HG03280 (cell line): ENCODE measurements around the gene FAM229A.
A peak's percentile ranks its signal among the peaks of the same experiment; 100 is the strongest.

Experiments used
- ATAC-seq: cut with Tn5 transposase; IDR thresholded peaks from one replicate; pipeline ENCODE4 v1.9.1; 2021; ENCODE audit warnings: mild to moderate bottlenecking, moderate library complexity; ENCODE audit not compliant: unreplicated experiment

The FAM229A gene

DNA sequence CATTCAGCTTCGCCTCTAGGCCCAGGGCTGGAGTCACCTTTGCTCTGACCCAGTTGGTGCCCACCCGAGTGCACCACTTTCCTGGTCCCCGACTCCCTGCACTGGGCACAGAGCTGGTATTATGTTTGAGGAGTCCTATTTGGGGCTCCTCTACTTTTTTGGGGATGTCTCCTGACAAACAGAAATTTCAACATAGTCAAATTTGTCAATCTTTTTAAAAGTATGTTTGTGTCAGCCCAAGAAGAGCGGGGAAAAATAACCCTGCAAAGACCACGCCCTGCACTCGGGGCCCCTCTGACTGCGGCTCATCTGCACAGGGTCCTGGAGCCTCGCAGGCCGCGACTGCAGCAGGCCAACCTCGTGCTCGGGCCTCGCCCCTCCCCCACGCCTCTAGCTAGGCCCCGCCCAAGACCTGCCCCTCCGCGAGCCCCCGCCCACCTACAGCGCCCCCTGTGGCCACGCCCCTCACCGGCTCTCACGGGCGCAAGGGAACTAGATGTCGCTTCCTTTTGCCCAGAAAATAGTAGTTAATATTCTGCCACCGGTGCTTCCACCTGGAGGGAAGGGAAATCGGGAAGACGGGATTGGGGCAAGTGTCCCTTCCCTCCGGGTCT lies 11.4 kb downstream of the FAM229A start:
- peak; percentile 39 for ATAC-seq

DNA sequence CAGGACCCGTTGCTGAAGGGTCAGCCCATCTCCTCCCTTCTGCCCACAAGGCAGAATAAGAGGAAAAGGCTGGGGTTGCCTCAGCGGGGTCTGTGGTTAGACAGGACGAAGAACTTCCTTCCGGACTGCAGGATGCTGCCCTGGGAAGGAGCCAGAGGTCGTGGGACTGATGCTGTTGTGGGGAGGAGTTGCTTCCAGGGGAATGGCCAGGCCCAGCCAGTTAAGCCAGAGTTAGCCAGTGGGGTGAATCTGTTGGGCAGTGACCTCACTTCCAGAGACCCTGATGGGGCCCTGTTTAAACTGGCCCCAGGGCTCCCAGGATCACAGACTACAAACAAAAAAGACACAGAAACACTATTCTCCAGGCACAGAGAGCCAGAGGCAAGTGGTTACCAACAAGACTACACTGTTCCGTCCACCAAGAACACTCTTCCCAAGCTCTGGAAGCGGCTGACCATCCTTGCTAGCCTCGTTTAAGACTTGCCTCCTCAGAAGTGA lies 13.0 kb downstream of the FAM229A start:
- no peak for ATAC-seq

DNA sequence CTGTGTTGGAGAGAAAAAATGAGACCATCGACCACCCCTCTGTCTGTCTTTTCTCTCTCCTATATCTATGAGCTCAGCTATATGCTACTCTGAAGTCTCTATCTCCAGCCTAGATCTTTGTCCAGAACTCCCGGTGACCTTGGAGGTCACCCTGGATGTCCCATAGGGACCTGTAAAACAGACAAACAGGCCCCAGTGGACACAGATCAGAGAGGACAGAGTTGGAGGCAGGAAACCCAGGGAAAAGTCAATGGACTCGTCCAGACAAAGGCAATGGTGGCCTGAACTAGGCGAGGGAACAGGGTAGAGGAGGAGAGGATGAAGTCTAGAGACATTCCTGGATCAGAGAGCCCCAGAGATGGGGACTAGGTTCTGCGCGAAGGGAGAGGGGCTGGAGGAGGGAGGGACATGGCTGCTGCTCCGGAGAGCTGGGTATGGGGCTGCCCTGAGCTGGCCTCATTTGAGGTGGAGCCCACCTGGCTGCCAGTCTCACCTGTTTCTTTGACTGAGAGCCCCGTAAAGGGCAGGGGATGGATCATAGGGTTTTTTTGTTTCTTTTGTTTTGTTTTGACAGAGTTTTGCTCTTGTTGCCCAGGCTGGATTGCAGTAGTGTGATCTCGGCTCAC lies 15.6 kb downstream of the FAM229A start:
- ATAC-seq = no peak

DNA sequence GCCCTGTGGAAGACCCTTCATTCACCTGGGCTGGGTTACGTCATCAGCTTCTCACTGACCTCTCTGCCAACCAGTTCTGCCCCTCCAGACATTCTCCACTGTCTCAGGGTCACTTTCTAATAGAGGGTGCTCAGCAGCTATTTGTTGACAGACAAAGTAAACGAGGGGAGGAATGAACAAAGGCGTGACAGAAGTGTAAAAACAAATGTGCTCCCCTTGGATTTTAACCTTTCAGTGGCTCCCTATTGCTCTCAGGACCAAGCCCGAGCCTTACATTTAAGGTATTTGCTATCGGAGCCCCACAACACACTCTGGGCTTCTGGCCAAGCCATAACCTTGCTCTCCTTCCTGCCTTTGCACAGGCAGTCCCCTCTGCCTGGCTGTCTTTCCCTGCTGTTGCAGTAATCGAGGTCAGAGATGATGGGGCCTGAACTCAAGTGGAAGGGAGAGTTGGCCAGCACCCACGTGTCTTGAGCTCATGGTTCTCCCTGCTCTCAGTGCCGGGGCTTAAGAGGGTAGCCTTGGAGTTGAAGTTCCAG lies 16.9 kb downstream of the FAM229A start:
- ATAC-seq = no peak

DNA sequence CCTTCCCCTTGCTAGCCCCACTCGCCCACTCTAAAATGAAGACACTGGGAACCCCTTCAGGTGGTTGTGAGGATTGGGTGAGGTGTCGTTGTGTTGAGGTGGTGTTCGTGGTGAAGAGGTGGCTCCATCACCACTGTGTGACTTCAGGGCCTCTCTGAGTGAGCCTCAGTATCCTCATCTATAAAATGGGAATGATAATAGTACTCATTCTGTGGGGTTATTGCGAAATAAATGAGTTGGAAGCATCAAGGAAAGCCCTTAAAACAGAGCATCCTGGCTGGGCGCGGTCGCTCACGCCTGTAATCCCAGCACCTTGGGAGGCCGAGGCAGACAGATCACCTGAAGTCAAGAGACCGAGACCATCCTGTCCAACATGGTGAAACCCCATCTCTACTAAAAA lies 19.6 kb downstream of the FAM229A start:
- ATAC-seq = no peak

DNA sequence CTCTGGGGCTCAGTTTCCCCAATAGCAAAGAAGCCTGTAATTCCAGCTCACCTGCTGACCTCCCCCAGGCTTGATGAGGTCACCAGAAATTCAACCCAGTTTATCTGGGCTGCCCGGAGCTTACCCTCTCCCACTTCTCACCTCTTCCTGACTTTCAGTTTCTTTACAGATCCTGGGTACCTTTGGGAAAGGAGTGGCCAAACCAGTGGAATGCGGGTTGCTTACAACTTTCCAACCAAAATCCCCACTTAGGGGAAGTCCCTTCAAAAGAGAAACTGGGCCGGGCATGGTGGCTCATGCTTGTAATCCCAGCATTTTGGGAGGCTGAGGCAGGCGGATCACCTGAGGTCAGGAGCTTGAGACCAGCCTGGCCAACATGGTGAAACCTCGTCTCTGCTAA lies 20.3 kb downstream of the FAM229A start:
- ATAC-seq = no peak

DNA sequence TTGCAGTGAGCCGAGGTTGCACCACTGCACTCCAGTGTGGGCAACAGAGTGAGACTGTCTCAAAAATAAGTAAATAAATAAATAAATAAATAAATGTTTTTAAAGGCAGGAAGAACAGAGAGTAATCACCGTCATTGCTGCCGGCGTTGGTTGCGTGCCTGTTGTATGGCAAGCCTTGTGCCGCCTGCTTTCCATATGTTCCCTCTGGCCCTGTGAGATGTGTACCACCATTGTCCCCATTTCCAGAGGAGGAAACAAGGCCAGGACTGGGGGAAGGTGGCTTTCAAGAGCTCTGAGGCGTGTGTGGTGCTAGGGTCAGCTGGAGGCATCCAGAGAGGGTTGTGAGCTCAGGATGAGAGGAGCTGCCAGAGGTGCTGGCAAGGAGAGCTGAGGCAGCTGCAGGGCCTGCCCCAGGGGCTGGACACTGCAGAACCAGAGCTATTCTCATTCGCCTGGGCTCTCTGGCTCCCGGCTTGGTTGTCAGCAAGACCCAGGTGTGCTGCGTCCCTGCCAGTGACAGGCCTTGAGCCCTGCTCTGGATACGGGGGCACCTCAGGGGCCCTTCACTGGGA lies 21.0 kb downstream of the FAM229A start:
- ATAC-seq = no peak

DNA sequence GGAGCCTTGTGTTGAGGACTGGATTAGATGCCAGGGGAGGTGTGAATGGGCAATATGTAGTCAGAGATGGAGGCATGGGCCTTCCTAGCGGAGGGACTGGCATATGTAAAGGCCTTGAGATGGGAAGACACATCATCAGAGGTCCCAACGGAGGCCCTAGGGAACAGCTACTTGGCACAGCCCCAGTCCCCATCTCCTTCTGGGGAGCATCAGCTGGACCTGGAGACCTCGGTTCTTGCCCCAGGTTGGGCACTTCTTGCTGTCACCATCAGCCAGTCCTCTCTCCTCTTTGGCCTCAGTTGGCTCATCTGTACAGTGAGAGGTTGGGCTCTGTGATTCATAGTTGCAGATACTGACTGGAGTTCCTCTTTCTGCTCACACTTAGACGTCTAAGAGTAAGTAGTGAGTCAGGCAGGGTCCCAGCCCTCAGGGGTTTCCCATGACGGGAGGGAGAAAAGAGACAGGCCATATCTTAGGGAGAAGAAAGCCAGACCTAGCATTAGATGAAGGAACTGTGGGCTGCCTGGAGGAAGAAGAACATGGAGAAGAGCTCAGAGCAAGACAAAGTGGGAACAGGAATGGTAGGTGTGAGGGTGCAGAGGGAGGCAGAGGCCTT lies 22.8 kb downstream of the FAM229A start:
- no peak for ATAC-seq

DNA sequence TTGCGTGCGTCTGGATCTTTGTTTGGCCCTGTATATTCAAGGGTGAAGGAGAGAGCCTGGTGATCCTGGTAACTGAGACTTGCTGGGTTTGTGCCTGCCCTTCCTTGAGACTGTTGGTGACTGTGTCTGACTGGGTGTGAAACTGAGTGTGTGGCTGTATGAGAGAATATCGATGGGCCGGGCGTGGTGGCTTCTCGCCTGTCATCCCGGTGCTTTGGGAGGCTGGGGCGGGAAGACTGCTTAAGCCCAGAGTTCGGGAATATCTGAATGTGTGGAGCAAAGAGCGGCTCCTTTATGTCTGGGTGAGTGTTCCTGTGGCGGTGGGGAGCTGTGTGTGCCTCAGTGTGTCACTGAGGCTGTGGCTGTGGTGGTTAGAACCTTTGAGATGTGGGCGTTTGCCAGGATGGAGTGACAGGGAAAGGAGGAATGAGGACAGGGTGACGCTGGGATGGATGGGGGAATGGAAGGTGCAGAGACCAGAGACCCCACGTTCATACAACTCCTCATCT lies 23.6 kb downstream of the FAM229A start:
- no peak for ATAC-seq

DNA sequence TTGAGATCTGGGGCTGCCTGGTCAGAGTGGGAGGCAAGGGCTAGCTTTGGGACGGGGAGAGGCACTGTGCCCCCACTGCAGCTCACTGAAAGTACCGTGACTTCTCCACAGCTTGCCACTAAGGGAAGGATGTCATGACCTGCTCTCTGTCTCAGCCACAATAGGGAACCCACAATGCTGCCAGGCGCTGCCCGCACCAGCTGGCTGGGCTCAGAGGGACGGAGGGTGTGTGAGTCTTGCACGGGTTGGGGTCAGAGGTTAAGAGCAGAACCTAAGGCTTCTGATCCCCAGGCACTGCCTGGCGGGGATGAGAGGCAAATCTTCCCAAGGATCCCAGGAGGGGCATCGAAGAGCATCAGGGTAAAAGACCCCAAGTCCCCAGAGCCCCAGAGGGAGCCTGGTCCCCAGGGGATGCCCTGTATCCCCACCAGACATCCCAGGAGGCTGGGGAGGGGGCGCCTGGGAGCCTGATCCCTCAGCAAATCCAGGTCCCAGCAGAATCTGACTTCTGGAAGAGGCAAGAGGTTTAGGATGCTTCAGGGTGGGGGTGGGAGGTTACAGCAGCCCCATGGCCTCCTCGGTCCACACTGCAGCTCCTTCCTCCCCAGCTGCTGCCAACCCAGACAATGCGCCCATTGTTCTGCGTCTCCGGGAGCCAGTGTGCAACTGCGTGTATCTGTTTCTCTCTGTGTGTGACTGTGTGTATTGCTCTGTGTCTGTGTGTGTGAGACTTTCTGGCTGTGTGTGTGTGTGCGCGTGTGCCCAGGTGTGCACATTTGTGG lies 24.2 kb downstream of the FAM229A start:
- no peak for ATAC-seq

DNA sequence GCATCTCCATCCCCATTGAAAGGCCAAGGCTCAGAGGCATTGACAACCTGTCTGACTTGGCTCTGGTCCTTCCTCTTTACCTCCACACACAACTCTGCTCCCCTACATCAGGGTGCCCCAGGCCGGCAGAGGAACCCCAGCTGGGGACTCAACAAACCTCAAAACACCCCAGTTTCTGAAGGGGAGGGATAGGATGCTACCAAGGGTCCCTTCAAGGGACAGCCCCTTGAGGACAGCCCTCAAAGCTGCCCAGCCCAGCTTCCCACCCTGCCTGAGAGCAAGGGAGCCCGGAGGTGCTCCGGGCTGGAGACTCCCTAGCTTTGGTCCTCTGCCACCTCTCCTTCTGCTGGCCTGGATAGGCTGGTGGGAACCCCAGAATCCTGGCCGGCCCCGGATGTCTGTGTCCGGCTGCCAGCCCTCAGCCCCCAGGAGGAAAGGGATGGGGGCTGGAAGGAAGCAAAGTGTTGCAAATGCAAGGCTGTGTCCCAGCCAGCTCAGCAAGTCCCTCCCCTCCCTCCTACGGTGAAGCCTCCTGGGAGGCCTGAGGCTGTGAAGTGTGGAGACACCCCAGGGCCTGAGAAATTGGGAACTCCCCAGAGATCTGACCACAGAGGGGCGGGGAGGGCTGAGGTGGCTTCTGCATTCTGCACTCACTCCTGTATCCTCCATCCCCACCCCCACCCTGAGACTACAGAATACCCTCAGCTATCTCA lies 25.2 kb downstream of the FAM229A start:
- ATAC-seq = no peak

DNA sequence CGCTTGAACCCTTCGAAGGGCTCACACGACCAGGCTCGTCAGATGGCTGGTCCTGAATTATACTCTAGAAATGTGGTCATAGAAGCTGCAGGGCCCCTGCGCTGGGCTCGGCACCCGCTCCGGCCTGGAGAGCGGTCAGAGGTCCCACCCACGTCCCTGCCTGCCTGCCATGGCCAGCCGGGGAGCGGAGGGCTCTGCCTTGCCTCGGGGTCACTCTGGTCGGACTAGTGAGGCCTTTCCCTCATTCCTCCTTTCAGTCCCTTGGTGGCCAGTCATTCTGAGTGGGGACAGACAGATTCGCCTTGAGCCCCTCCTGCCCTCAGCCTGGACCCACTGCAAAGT lies 25.7 kb downstream of the FAM229A start:
- ATAC-seq = no peak

DNA sequence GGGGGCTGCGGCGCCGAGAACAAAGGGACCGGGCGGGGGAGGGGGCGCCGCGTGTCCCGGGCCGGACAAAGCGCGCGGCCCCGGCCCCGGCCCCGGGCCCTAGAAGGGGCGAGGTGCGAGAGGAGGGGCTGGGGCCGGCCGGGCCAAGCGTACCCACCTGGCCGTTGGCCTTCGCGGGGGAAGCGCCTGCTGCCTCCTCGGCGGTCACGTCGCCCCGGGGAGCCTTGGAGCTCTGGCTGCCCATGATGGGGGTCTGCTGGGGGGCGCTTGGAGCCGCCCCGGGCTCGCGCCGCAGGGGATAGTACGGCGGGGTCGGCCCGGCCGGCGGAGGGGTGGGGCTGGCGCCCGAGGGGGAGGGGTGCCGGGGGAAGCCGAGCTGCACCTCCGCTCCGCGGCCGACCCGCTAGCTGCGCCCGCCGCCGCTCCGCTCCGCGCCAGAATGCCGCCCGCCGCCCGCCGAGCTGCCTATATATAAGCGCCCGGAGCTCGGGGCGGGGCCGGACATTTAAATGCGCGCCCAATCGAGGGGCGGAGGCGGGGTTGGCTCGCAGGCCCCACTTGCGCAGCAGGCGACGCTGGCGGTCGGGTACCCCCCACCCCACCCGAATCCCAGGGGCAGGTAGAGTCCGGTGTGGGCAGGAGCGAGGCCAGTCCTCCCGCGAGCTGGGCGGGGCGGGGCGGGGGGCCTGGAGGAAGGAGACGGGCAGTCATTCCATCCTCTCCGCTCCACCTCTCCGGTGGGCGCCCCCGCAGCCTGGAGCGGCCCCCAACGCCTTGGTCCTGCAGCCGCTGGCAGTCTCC lies 26.3 kb downstream of the FAM229A start, which contains the start of gene MARCKSL1:
Gene MARCKSL1 (minus strand): TSS at position 444 of the 801 bp plus-strand sequence. CDS start 200 bp downstream, at position 244.
- ATAC-seq = peak; percentile 49

DNA sequence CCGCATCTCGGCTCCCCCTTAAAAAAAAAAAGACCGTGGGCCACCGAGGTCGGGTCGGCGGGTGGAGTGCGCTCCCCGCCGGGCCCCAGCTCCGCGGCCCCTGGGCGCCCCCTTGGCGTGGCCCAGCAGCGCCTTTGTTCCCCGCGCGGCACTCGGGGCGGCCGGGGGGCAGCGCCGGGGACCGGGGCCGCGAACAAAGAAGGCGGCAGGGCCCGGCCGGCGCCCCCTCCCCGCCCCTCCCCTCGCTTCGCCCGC lies 26.8 kb downstream of the FAM229A start:
- ATAC-seq = no peak

DNA sequence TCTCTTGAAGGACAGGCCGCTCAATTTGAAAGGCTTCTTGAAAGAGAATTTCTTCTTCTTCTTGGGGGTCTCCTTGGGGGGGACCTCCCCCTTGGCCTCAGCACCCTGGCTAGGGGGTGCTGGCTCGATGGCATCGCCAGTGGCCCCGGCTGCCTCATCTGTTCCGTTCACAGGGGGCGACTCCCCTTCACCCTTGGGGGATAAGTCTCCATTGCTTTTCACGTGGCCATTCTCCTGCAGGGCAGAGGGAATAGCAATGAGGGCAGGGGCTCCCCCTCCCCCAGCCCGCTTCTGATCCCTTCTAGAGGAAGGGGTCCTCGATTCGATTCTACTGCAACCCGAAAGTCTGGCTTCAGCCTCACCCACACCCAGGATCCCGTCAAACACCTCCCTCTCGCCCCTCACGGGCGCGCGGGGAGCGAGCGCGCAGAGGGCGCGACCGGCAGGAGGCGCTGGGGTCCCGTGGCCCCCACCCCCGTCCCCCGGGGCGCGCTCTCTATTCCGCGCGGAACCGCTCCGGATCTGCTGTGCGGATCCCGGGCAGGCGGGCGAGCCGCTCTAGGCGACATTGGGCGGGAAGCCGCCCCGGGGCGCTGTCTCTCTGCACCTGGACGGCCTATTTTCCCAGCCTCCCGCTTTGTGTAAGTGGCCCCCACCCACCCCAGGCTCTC lies 27.3 kb downstream of the FAM229A start:
- peak; percentile 30 for ATAC-seq

DNA sequence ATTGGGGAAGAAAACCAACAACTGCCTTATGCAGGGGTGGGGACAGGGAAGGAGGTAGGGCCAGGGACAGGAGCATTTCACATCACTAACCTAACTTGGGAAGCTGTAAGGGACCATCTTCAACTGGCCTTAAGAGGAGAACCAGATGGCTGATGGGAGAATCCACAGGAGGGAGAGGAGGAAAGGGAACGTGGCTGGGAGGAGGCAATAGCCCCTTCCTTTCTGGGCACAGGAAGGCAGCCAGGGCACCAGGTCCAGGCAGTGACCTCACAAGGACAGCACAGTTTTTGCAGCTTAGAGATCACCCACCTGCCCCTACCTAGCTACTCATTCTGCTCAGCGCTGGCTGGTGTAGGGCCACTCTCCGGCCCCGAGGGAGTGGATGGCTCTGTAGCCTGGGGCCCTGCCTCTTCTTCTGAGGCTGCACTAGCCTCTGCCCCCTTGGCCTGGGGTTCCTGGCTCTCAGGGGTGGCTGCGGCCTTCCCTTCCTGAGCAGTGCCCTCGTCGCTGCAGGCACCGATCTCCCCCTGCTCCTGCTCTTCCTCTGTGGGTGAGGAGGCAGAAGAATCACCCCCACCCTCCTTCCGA lies 27.9 kb downstream of the FAM229A start:
- no peak for ATAC-seq

DNA sequence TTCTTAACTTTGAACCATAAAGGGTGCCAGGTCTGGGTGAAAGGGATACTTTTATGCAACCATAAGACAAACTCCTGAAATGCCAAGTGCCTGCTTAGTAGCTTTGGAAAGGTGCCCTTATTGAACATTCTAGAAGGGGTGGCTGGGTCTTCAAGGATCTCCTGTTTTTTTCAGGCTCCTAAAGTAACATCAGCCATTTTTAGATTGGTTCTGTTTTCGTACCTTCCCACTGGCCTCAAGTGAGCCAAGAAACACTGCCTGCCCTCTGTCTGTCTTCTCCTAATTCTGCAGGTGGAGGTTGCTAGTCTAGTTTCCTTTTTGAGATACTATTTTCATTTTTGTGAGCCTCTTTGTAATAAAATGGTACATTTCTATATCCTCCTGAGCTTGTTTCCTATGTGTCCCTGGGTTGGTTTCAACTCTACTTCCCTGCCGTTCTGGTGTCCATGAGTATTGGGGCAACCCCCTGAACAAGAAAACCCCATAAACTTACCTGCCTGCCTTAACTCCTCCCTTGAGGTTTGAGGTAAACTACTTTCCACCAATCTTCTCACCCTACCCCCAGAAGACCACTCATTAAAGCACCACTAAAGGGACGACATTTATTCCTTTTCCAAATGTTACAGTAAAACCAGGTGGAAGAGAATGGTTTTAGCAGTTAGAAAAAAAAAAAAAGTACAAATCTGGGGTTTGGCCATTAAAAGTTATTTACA lies 28.9 kb downstream of the FAM229A start:
- no peak for ATAC-seq
